HG03025 (cell line): ENCODE results near the gene MRPL24.

Experiments
- ATAC-seq: cut with Tn5 transposase; IDR thresholded peaks from one replicate; pipeline ENCODE4 v1.9.1; 2021; ENCODE audit warnings: mild to moderate bottlenecking, moderate library complexity; ENCODE audit not compliant: unreplicated experiment, low FRiP score

The MRPL24 gene

GRCh38 chr1:156714830-156715229 is 26.1 kb downstream of the MRPL24 start:
- no peak for ATAC-seq

GRCh38 chr1:156712626-156713025 is 28.3 kb downstream of the MRPL24 start:
- ATAC-seq: no peak

GRCh38 chr1:156711011-156711817 is 29.7 kb downstream of the MRPL24 start:
- no peak for ATAC-seq

- no peak for ATAC-seq
Observed at GRCh38 chr1:156709757-156710489, 31.0 kb downstream of the MRPL24 start.

- no peak for ATAC-seq
Observed at GRCh38 chr1:156709031-156709430, 31.9 kb downstream of the MRPL24 start.

- ATAC-seq: no peak
Observed at GRCh38 chr1:156708218-156708661, 32.6 kb downstream of the MRPL24 start.

- no peak for ATAC-seq
Observed at GRCh38 chr1:156707417-156708217, 33.3 kb downstream of the MRPL24 start.

GRCh38 chr1:156706657-156707416 is 34.1 kb downstream of the MRPL24 start:
- no peak for ATAC-seq

GRCh38 chr1:156705918-156706656 is 34.8 kb downstream of the MRPL24 start:
- no peak for ATAC-seq

- ATAC-seq: no peak
Observed at GRCh38 chr1:156705321-156705917, 35.5 kb downstream of the MRPL24 start, which contains the start of gene CRABP2. Gene CRABP2 (minus strand): TSS chr1:156705583. CDS start chr1:156705446, 137 bp downstream.

GRCh38 chr1:156704930-156705320 is 36.0 kb downstream of the MRPL24 start:
- no peak for ATAC-seq

GRCh38 chr1:156704166-156704711 is 36.6 kb downstream of the MRPL24 start:
- no peak for ATAC-seq

- ATAC-seq: no peak
Observed at GRCh38 chr1:156703741-156704140, 37.1 kb downstream of the MRPL24 start.

- no peak for ATAC-seq
Observed at GRCh38 chr1:156703336-156703735, 37.6 kb downstream of the MRPL24 start.

GRCh38 chr1:156700736-156701531 is 40.0 kb downstream of the MRPL24 start:
- no peak for ATAC-seq

- ATAC-seq: no peak
Observed at GRCh38 chr1:156698995-156699394, 41.9 kb downstream of the MRPL24 start.

- ATAC-seq: no peak
Observed at GRCh38 chr1:156697481-156697880, 43.4 kb downstream of the MRPL24 start.

GRCh38 chr1:156696755-156697154 is 44.1 kb downstream of the MRPL24 start:
- ATAC-seq: no peak
